HUES6 (cell line): Measurements from ENCODE around the gene ARMH4.

ENCODE experiments used
- H3K27ac ChIP-seq: 2 replicates; pipeline ENCODE4 v1.7.0; 2013; ENCODE audit warnings: low read depth, mild to moderate bottlenecking, low read length, inconsistent platforms
- H3K27me3 ChIP-seq: 2 replicates; pipeline ENCODE4 v1.6.1; 2013; ENCODE audit warnings: low read length; ENCODE audit not compliant: control insufficient read depth, insufficient read depth
- H3K36me3 ChIP-seq: 2 replicates; pipeline ENCODE4 v1.6.1; 2013; ENCODE audit warnings: low read length; ENCODE audit not compliant: control insufficient read depth, insufficient read depth
- H3K4me1 ChIP-seq: 2 replicates; pipeline ENCODE4 v1.6.1; 2013; ENCODE audit warnings: low read length; ENCODE audit not compliant: control insufficient read depth, insufficient read depth
- H3K4me3 ChIP-seq: 2 replicates; pipeline ENCODE4 v1.5.1; 2013; ENCODE audit warnings: low read depth, low read length
- H3K9ac ChIP-seq: one replicate; pipeline ENCODE4 v1.6.1; 2013; ENCODE audit warnings: mild to moderate bottlenecking, low read length
- H3K9me3 ChIP-seq: 2 replicates; pipeline ENCODE4 v1.6.1; 2013; ENCODE audit warnings: low read depth, low read length; ENCODE audit not compliant: control insufficient read depth, insufficient read depth

ARMH4 gene

GRCh38 chr14:58171090-58171489 is 19.1 kb upstream of the ARMH4 start:
- no peaks in the 10 kb centered on the region for H3K36me3 ChIP-seq
- H3K9ac ChIP-seq, result peak overlapping the region; percentile 1
- H3K9me3 ChIP-seq, result no peaks in the 10 kb centered on the region
- peak overlapping the region; percentile 9; the same call in 1 of the 2 replicates for H3K27ac ChIP-seq
- peaks cover 6% of the 10 kb centered on the region for H3K4me1 ChIP-seq
- H3K4me3 ChIP-seq, result peak overlapping the region; percentile 8; the same call in 1 of the 2 replicates
- no peaks in the 10 kb centered on the region for H3K27me3 ChIP-seq

- H3K36me3 ChIP-seq, result no peaks in the 10 kb centered on the region
- no peak overlapping the region for H3K9ac ChIP-seq
- H3K4me3 ChIP-seq, result no peak overlapping the region
These were observed 15.9 kb upstream of the ARMH4 start for GRCh38 chr14:58167891-58168290.

GRCh38 chr14:58167057-58167456 is 15.0 kb upstream of the ARMH4 start:
- Histone ChIP-seq H3K4me1 (peaks cover 6% of the 10 kb centered on the region), H3K36me3 (no peaks in the 10 kb centered on the region), H3K9ac (no peak overlapping the region), H3K27ac (no peak overlapping the region), H3K27me3 (no peaks in the 10 kb centered on the region), H3K9me3 (no peaks in the 10 kb centered on the region), H3K4me3 (no peak overlapping the region)

More at GRCh38 chr14:58167891-58168290, 15.9 kb upstream of the ARMH4 start:
- H3K27me3 ChIP-seq, result no peaks in the 10 kb centered on the region
- peaks cover 6% of the 10 kb centered on the region for H3K4me1 ChIP-seq
- no peak overlapping the region for H3K27ac ChIP-seq
- no peaks in the 10 kb centered on the region for H3K9me3 ChIP-seq

GRCh38 chr14:58166005-58166983 is 14.3 kb upstream of the ARMH4 start:
- peaks cover 6% of the 10 kb centered on the region for H3K4me1 ChIP-seq
- H3K4me3 ChIP-seq, result no peak overlapping the region
- no peaks in the 10 kb centered on the region for H3K36me3 ChIP-seq
- no peak overlapping the region for H3K9ac ChIP-seq
- H3K27me3 ChIP-seq, result no peaks in the 10 kb centered on the region
- H3K9me3 ChIP-seq, result no peaks in the 10 kb centered on the region
- H3K27ac ChIP-seq, result no peak overlapping the region

GRCh38 chr14:58160561-58160960 is 8.5 kb upstream of the ARMH4 start:
- H3K27me3 ChIP-seq, result no peaks in the 10 kb centered on the region
- no peak overlapping the region for H3K9ac ChIP-seq
- H3K27ac ChIP-seq, result no peak overlapping the region
- H3K9me3 ChIP-seq, result no peaks in the 10 kb centered on the region
- H3K36me3 ChIP-seq, result no peaks in the 10 kb centered on the region
- no peaks in the 10 kb centered on the region for H3K4me1 ChIP-seq
- H3K4me3 ChIP-seq, result no peak overlapping the region

- no peaks in the 10 kb centered on the region for H3K9me3 ChIP-seq
- peaks cover 27% of the 10 kb centered on the region for H3K4me1 ChIP-seq
- no peak overlapping the region for H3K27ac ChIP-seq
- peak overlapping the region; percentile 68 for H3K4me3 ChIP-seq
- peaks cover 44% of the 10 kb centered on the region for H3K27me3 ChIP-seq
- H3K36me3 ChIP-seq, result no peaks in the 10 kb centered on the region
- H3K9ac ChIP-seq, result peak overlapping the region; percentile 51
These were observed 640 bp downstream of the ARMH4 start for GRCh38 chr14:58151133-58152013.

GRCh38 chr14:58150243-58150805 is 1.7 kb downstream of the ARMH4 start:
- Histone ChIP-seq H3K4me3 (no peak overlapping the region), H3K27me3 (peaks cover 44% of the 10 kb centered on the region), H3K9ac (no peak overlapping the region), H3K4me1 (peaks cover 27% of the 10 kb centered on the region), H3K9me3 (no peaks in the 10 kb centered on the region), H3K36me3 (no peaks in the 10 kb centered on the region), H3K27ac (no peak overlapping the region)

- no peak overlapping the region for H3K27ac ChIP-seq
- no peak overlapping the region for H3K4me3 ChIP-seq
- H3K9ac ChIP-seq, result no peak overlapping the region
- H3K4me1 ChIP-seq, result peaks cover 27% of the 10 kb centered on the region
- no peaks in the 10 kb centered on the region for H3K9me3 ChIP-seq
- H3K36me3 ChIP-seq, result no peaks in the 10 kb centered on the region
- peaks cover 44% of the 10 kb centered on the region for H3K27me3 ChIP-seq
These were observed 2.8 kb downstream of the ARMH4 start for GRCh38 chr14:58149196-58149595.

- Histone ChIP-seq H3K27me3 (peaks cover 25% of the 10 kb centered on the region), H3K4me3 (no peak overlapping the region), H3K36me3 (no peaks in the 10 kb centered on the region), H3K9ac (no peak overlapping the region), H3K4me1 (peaks cover 23% of the 10 kb centered on the region; the same call in 1 of the 2 replicates), H3K9me3 (0 out of 2 replicates have a peak, but pooled peaks cover 3% of the 10 kb centered on the region), H3K27ac (no peak overlapping the region)
These were observed 5.6 kb downstream of the ARMH4 start for GRCh38 chr14:58146399-58146798.

- Histone ChIP-seq H3K4me3 (no peak overlapping the region), H3K27me3 (peaks cover 20% of the 10 kb centered on the region), H3K36me3 (no peaks in the 10 kb centered on the region), H3K4me1 (peaks cover 21% of the 10 kb centered on the region; the same call in 1 of the 2 replicates), H3K9me3 (0 out of 2 replicates have a peak, but pooled peaks cover 3% of the 10 kb centered on the region), H3K27ac (no peak overlapping the region), H3K9ac (no peak overlapping the region)
These were observed 6.1 kb downstream of the ARMH4 start for GRCh38 chr14:58145936-58146335.
